ENCODE data around the gene SYNJ1.

Gene SYNJ1

GRCh38 chr21:32608851-32609250, 119.0 kb downstream of the SYNJ1 start:
- no peak for DNase-seq

DNA sequence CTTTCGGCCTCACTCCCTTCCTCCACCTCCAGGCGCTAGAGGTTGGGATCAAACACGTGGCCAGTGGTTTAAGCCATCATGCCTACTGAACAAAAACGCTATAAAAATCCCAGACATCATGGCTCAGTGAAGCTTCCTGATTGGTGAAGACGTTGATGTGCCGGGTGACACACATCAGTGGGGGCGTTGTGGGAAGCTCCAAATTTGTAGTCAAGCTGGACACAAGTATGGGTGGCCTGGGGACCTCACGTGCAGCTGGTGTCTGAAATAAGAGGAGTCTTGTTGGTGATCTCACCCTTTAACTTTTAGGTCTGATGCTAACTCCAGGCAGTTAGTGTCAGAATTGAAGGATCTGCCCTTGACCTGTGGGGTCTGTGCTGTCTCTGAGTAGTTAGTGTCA, 122.3 kb downstream of the SYNJ1 start:
- no peak for DNase-seq

- no peak for DNase-seq
Measured at GRCh38 chr21:32604464-32604863, 123.3 kb downstream of the SYNJ1 start.

- DNase-seq: no peak
Measured at GRCh38 chr21:32603131-32603530, 124.7 kb downstream of the SYNJ1 start.

DNA sequence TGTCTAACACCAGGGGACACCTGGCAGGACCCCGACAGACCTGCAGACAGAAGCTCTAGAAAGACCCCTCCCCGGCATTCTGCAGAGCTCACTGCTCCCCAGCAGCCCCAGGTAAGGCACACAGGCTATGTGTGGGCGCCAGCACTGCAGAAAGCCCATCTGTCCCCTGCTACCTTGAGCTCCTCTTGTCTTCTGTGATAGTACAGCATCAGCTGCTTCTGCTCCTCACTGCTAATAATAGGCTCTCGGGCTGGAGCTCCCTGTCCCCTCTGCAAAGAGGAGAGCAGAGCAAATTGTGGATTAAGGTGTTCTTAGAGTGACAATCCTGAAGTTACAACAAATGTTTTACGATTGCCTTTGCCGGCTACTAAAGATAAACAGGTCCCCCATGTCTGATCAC, 125.7 kb downstream of the SYNJ1 start:
- DNase-seq: no peak

- no peak for DNase-seq
Measured at GRCh38 chr21:32599526-32599925, 128.3 kb downstream of the SYNJ1 start.

DNA sequence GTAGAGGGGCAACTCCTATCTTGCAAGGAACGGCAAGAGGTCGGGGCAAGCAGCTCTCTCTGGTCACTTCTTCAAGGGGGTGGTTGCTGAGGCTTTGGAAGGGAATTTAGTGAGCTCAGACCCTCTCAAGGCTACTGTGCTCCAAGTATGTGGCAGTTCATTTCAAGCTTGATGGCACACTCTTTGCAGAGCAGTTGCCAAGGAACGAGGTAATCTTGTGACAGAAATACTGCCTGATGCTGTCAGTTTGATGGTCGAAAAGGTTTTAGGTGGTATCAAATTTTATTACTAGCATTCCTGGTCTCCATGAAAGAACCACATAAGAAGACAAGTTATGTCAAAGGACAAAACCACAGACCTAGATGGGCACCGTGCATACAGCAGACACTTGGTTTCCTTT, 128.7 kb downstream of the SYNJ1 start:
- no peak for DNase-seq

GRCh38 chr21:32597205-32597604, 130.6 kb downstream of the SYNJ1 start:
- no peak for DNase-seq

- DNase-seq: no peak
Measured at GRCh38 chr21:32595431-32595830, 132.4 kb downstream of the SYNJ1 start.

DNA sequence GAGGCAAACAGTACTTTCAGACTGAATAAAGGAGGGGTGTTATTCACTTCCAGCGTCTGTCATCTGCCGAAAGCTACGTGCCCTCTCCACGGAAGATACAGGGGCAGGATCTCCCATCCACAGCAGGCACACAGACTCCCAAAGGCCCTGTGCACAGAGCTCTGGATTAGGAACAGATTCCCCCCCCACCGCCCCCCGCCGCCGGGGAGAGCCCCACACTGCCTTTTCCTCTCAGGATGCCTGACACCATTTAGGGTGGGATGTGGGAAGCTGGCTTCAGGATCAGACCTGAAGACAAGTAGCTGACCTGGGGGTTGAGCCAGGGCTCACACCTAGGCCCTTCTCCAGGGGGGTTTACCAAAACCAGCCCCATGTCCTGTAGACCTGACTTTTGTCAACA, 134.1 kb downstream of the SYNJ1 start:
- no peak for DNase-seq

- no peak for DNase-seq
Measured at GRCh38 chr21:32592929-32593502, 134.8 kb downstream of the SYNJ1 start.

- DNase-seq: no peak
Measured at GRCh38 chr21:32590130-32590529, 137.7 kb downstream of the SYNJ1 start.

DNA sequence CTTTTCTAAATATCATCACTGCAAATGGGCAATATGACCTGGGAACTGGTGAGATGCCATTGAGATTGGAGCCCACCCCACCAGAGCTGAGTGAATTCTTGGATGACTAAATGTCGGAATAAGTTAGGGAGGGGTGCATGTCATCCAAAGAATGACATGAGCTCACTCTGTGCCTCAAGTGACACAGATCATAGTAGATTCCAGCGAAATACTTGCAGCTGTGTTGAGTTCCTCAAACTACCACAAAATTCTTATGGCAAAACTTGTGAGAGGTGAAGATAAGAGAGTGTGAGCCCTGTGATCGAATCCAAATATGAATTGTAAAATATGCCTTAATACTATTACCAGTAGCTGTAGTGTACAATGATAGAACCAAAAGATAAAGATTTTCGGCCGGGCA, 140.2 kb downstream of the SYNJ1 start:
- DNase-seq: no peak

DNA sequence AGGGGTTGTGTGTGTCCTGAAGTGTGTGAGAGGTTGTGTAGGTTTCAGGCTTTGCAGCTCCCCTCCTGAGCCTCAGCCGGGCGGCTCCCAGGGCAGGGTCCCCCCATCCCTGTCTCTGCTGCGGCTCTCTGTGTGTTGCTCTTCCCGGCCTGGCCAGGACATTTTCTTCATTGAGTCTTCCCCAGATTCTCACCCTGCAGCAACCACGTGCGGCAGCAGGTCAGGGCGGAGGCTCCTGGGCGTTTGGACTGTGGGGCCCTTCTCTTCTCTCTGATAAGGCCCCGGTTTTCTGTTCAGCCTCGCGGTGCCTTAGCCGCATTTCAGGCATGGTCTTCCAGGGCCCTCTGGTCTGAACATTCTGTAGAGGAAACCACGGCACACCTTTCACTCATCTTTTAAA, 140.7 kb downstream of the SYNJ1 start:
- DNase-seq: no peak

- DNase-seq: no peak
Measured at GRCh38 chr21:32585970-32586369, 141.8 kb downstream of the SYNJ1 start.

DNA sequence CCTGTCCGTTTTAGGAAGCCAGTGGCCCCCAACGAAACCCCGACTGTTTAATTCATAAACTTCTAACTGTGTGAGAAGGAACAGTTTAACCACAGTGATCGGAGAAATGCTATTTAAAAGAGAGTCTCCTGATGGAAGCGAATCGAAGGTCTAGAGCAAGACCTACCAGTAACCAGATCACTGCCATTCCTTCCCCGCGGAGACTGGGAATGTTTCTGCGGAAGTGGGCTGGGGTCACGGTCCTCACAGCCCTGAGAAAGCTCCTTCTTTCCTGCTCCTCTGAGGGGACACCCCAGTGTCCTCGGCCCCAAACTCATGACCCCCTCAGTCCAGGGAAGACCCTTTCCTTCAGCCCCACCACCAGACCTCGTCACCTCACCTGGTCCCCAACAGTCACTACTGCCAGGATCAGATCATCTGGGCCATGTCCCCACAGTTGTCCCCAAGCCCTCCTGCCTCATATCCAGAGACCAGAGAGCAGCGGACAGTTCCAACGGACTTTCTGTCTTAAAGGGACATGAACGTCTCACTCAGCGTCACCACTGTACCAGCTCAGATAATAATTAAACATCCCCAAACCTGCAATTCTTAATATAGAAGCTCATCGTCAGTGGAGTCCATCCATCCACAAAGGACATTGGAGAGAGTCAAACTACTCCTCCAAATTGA, 142.6 kb downstream of the SYNJ1 start, which contains the start of gene TCP10L:
TSS of gene TCP10L (minus strand) at position 482 of the 669 bp plus-strand sequence. CDS start 1,219 bp downstream, outside the sequence.
- no peak for DNase-seq

- no peak for DNase-seq
Measured at GRCh38 chr21:32584472-32584871, 143.3 kb downstream of the SYNJ1 start.

DNA sequence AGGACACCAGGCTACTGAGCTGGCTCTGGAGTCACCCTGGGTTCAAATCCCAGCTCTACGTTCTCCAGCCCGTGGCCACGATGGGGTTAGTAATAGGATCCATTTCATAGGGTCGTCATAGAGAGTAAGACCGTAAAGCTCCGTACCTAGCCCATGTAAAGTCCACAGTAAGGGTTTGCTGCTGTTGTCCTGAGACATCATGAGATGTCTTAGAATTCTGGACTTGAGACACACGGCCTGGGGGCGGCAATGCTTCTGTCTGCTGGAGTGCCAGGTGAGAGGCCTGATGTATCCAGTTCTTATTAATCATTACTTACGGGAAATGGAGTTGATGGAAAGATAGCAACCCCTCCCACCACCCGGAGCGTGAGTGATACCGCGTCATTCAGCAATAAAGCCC, 146.1 kb downstream of the SYNJ1 start:
- no peak for DNase-seq

GRCh38 chr21:32580949-32581348, 146.9 kb downstream of the SYNJ1 start:
- DNase-seq: no peak

Data from Kasumi-1 (cell line).